Neural progenitor cell (in vitro differentiated cells): ENCODE data around the gene SLC15A3.

ENCODE experiments used
- EZH2phosphoT487 ChIP-seq: fragments of 200-600 bp; sonication (generic); IDR thresholded peaks from 2 replicates; pipeline ENCODE4 v1.6.1; 2017; ENCODE audit warnings: antibody characterized with exemption
- TF ChIP-seq, protein P1 (sequence below): fragments of 200-600 bp; sonication (generic); IDR thresholded peaks from 2 replicates; pipeline ENCODE4 v1.5.1; 2017; ENCODE audit warnings: antibody characterized with exemption, mild to moderate bottlenecking

- TF ChIP-seq, protein P1, sequence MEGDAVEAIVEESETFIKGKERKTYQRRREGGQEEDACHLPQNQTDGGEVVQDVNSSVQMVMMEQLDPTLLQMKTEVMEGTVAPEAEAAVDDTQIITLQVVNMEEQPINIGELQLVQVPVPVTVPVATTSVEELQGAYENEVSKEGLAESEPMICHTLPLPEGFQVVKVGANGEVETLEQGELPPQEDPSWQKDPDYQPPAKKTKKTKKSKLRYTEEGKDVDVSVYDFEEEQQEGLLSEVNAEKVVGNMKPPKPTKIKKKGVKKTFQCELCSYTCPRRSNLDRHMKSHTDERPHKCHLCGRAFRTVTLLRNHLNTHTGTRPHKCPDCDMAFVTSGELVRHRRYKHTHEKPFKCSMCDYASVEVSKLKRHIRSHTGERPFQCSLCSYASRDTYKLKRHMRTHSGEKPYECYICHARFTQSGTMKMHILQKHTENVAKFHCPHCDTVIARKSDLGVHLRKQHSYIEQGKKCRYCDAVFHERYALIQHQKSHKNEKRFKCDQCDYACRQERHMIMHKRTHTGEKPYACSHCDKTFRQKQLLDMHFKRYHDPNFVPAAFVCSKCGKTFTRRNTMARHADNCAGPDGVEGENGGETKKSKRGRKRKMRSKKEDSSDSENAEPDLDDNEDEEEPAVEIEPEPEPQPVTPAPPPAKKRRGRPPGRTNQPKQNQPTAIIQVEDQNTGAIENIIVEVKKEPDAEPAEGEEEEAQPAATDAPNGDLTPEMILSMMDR = no peak
- TF ChIP-seq EZH2phosphoT487 = no peak
Measured at GRCh38 chr11:60897496-60897895, 54.5 kb downstream of the SLC15A3 start.
